Right lobe of liver (tissue), 4 donors: ENCODE results near the gene FRY.

Source experiments
- POLR2A ChIP-seq: fragments of 450-650 bp; IDR thresholded peaks from one replicate; pipeline ENCODE4 v1.6.1; 2017; ENCODE audit warnings: antibody characterized with exemption, mild to moderate bottlenecking
- TF ChIP-seq, protein P1 (sequence below), 4 donors: fragments of 200-600 bp in 3 of 4; fragments of 450-650 bp in 1 of 4; IDR thresholded peaks; one replicate each; pipeline versions ENCODE4 v1.5.1 to v1.8.0; 2016 to 2022; ENCODE audit warnings: antibody characterized with exemption in 4 of 4, mild to moderate bottlenecking in 2 of 4
- donor health status: DM: no; HTN: no; CAD: no.
- donor health status: DM: no; HTN: no; CAD: no.
- donor health status: DM: no; HTN: yes; CAD: no.

GRCh38 chr13:32256243-32256642, 224.7 kb downstream of the FRY start:
- no peak for TF ChIP-seq POLR2A
- TF ChIP-seq, protein P1, sequence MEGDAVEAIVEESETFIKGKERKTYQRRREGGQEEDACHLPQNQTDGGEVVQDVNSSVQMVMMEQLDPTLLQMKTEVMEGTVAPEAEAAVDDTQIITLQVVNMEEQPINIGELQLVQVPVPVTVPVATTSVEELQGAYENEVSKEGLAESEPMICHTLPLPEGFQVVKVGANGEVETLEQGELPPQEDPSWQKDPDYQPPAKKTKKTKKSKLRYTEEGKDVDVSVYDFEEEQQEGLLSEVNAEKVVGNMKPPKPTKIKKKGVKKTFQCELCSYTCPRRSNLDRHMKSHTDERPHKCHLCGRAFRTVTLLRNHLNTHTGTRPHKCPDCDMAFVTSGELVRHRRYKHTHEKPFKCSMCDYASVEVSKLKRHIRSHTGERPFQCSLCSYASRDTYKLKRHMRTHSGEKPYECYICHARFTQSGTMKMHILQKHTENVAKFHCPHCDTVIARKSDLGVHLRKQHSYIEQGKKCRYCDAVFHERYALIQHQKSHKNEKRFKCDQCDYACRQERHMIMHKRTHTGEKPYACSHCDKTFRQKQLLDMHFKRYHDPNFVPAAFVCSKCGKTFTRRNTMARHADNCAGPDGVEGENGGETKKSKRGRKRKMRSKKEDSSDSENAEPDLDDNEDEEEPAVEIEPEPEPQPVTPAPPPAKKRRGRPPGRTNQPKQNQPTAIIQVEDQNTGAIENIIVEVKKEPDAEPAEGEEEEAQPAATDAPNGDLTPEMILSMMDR (IDR thresholded peaks at IDR 0.05) = no peak
